GM19193 (cell line): ENCODE measurements around the gene STAT4.

Source experiments
- POLR2A ChIP-seq: IDR thresholded peaks from 4 replicates; pipeline ENCODE4 v1.6.1; 2011; ENCODE audit not compliant: insufficient read depth, insufficient read length; ENCODE audit errors: extremely low read depth

Gene STAT4

DNA sequence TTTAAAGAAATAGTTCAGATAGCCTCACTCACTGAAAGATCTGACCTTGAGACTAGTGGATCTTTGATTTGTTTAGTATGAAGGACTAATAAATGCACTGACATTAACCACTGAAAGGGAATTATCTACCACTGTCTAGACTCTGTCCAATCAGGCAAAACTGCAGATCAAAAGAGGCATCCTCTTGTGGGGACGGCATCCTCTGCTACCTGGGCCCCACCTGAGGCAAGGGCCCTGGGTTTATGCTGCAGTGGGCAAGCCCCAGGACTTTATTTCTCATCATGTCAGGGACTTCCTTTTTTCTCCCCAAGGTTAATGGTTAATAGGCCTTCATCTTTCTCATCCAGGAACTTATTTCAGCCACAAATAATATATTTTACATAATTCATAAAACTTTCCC is 169.1 kb downstream of the STAT4 start:
- peak; percentile 48 for TF ChIP-seq POLR2A

- no peak for TF ChIP-seq POLR2A
Observed at GRCh38 chr2:190981333-190981732, 169.5 kb downstream of the STAT4 start.

- peak; percentile 37 for TF ChIP-seq POLR2A
Observed at GRCh38 chr2:190980630-190981209, 170.1 kb downstream of the STAT4 start.

- TF ChIP-seq POLR2A, result no peak
Observed at GRCh38 chr2:190979906-190980629, 170.7 kb downstream of the STAT4 start.
